ENCODE measurements around the gene COQ9.

GRCh38 chr16:57413301-57413730 lies 34.0 kb upstream of the COQ9 start:
- TF ChIP-seq CTCF (conservative IDR thresholded peaks at IDR 0.05; ENCODE audit: low read depth in 2 of 2): no peak
- TF ChIP-seq POLR2AphosphoS5 (IDR thresholded peaks at IDR 0.05; ENCODE audit: low read depth): no peak
- TF ChIP-seq EZH2phosphoT487 (IDR thresholded peaks at IDR 0.05; ENCODE audit: unreplicated experiment): no peak
- TF ChIP-seq EZH2 (IDR thresholded peaks at IDR 0.05; ENCODE audit: low read depth, unreplicated experiment): no peak

Data from GM23338 (cell line).